OCI-LY1 (cell line): Measurements from ENCODE around the gene BIN1.

Experiments used
- H2AFZ ChIP-seq: fragments of 200-600 bp; sonication (generic), shearing (Covaris generic); 2 replicates; pipeline ENCODE4 v1.6.0; 2014; ENCODE audit warnings: antibody characterized with exemption, mild to moderate bottlenecking, low read length
- H3F3A ChIP-seq: fragments of 200-600 bp; sonication (generic), shearing (Covaris generic); 2 replicates; pipeline ENCODE4 v1.6.0; 2014; ENCODE audit warnings: mild to moderate bottlenecking, antibody characterized with exemption, low read length, moderate library complexity; ENCODE audit not compliant: insufficient read depth
- H3K27ac ChIP-seq: fragments of 200-600 bp; sonication (generic); 2 replicates; pipeline ENCODE4 v1.5.1; 2014; ENCODE audit warnings: low read length, mixed run types, mild to moderate bottlenecking, low read depth; ENCODE audit not compliant: poor library complexity, severe bottlenecking
- H3K27me3 ChIP-seq: fragments of 200-600 bp; sonication (generic); 2 replicates; pipeline ENCODE4 v1.6.0; 2014; ENCODE audit warnings: antibody characterized with exemption, mild to moderate bottlenecking, low read length, moderate library complexity; ENCODE audit not compliant: insufficient read depth
- H3K36me3 ChIP-seq: fragments of 200-600 bp; sonication (generic); 2 replicates; pipeline ENCODE4 v1.6.1; 2014; ENCODE audit warnings: mild to moderate bottlenecking, antibody characterized with exemption, low read length, moderate library complexity, mixed read lengths; ENCODE audit not compliant: insufficient read depth
- H3K4me1 ChIP-seq: fragments of 200-600 bp; sonication (generic); 2 replicates; pipeline ENCODE4 v1.5.1; 2014; ENCODE audit warnings: mild to moderate bottlenecking, low read length, moderate library complexity; ENCODE audit not compliant: insufficient read depth, severe bottlenecking
- H3K4me2 ChIP-seq: fragments of 200-600 bp; sonication (generic), shearing (Covaris generic); 2 replicates; pipeline ENCODE4 v1.6.1; 2014; ENCODE audit warnings: low read length
- H3K4me3 ChIP-seq: fragments of 200-600 bp; sonication (generic); 2 replicates; pipeline ENCODE4 v1.5.1; 2014; ENCODE audit warnings: low read length, low read depth, mild to moderate bottlenecking, mixed read lengths; ENCODE audit not compliant: poor library complexity, severe bottlenecking
- H3K79me2 ChIP-seq: fragments of 200-600 bp; shearing (Covaris generic); 2 replicates; pipeline ENCODE4 v1.6.1; 2016; ENCODE audit warnings: mixed run types, low read length, mixed read lengths; ENCODE audit not compliant: insufficient read depth
- H3K9ac ChIP-seq: fragments of 200-600 bp; sonication (generic), shearing (Covaris generic); 2 replicates; pipeline ENCODE4 v1.6.1; 2014; ENCODE audit warnings: mild to moderate bottlenecking, low read length, mixed read lengths
- H3K9me2 ChIP-seq: fragments of 200-600 bp; sonication (generic), shearing (Covaris generic); 2 replicates; pipeline ENCODE4 v1.6.1; 2014; ENCODE audit warnings: low read depth, mild to moderate bottlenecking, low read length, mixed read lengths
- H3K9me3 ChIP-seq: fragments of 200-600 bp; shearing (Covaris generic); 2 replicates; pipeline ENCODE4 v1.6.1; 2014; ENCODE audit warnings: low read length, mixed read lengths
- H4K20me1 ChIP-seq: fragments of 200-600 bp; sonication (generic), shearing (Covaris generic); 2 replicates; pipeline ENCODE4 v1.6.0; 2016; ENCODE audit warnings: mild to moderate bottlenecking, low read length; ENCODE audit not compliant: insufficient read depth
- CTCF ChIP-seq: fragments of 200-600 bp; sonication (generic), shearing (Covaris generic); IDR thresholded peaks from 2 replicates; pipeline ENCODE4 v1.5.1; 2017; ENCODE audit warnings: mild to moderate bottlenecking, antibody characterized with exemption, low read length, moderate library complexity, mixed read lengths
- EZH2 ChIP-seq: fragments of 200-600 bp; sonication (generic), shearing (Covaris generic); IDR thresholded peaks from 2 replicates; pipeline ENCODE4 v1.8.0; 2017; ENCODE audit warnings: borderline replicate concordance, mixed run types, mild to moderate bottlenecking, antibody characterized with exemption, low read length, moderate library complexity, mixed read lengths

The BIN1 gene

GRCh38 chr2:127052057-127052770 lies 54.7 kb downstream of the BIN1 start:
- H3K4me3 ChIP-seq, result no peak overlapping the region
- H4K20me1 ChIP-seq, result no peaks in the 10 kb centered on the region
- no peaks in the 10 kb centered on the region for H3K27me3 ChIP-seq
- H3K9ac ChIP-seq, result no peak overlapping the region
- TF ChIP-seq EZH2 (no peak), CTCF (no peak)
- H3K9me2 ChIP-seq, result no peaks in the 10 kb centered on the region
- no peaks in the 10 kb centered on the region for H3F3A ChIP-seq
- H3K27ac ChIP-seq, result no peak overlapping the region
- no peaks in the 10 kb centered on the region for H3K9me3 ChIP-seq
- no peaks in the 10 kb centered on the region for H3K36me3 ChIP-seq
- no peak overlapping the region for H3K4me2 ChIP-seq
- no peaks in the 10 kb centered on the region for H3K4me1 ChIP-seq
- H3K79me2 ChIP-seq, result no peaks in the 10 kb centered on the region
- H2AFZ ChIP-seq, result no peak overlapping the region

DNA sequence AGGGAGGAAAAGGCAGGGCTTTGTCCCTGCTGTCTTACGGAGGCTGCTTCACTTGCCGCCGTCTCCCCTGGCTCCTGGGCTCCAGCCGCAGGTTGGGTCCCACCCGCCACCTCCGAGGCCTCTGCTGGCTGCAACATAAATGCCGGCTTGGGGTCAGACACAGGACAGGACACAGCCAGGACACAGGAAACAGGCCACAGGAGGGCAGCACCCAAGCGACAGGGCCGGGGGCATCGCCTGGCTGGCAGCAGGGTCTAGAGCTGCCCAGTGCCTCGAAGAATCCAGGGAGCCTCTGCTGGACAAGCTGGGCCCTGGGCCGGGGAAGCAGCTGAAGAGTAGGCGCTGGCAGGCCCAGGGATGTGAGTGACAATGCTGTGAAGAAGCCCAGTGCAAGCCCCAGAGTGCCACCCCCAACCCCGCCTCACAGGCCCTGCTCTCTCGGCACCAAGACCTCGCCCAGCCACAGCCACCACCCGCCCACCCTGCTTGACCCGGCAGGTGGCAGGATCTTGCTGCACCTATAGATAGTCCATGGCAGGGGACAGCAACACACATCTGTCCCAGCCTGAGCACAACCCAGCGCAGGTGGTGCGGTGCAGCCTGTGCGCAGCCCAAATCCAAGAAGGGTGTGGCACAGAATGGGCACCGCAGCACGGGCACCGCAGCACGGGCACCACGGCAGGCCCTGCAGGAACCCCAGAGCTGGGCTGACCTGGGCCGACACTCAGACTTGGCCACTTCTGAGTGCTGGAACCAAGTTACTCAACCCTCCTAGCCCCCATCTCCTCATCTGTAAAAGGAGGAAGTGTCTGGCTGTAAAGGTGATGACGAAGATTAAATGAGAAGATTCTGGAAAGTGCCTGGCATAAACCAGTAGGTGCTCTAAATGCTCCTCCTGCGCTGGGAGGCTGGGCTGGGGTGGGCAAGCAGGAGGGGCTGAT lies 55.6 kb downstream of the BIN1 start:
- H3K27ac ChIP-seq, result no peak overlapping the region
- no peaks in the 10 kb centered on the region for H3K4me1 ChIP-seq
- H3K9ac ChIP-seq, result no peak overlapping the region
- H3K27me3 ChIP-seq, result no peaks in the 10 kb centered on the region
- no peak overlapping the region for H3K4me3 ChIP-seq
- no peaks in the 10 kb centered on the region for H3K36me3 ChIP-seq
- no peaks in the 10 kb centered on the region for H3K79me2 ChIP-seq
- no peaks in the 10 kb centered on the region for H3K9me2 ChIP-seq
- no peaks in the 10 kb centered on the region for H3F3A ChIP-seq
- no peak overlapping the region for H3K4me2 ChIP-seq
- no peaks in the 10 kb centered on the region for H3K9me3 ChIP-seq
- no peaks in the 10 kb centered on the region for H4K20me1 ChIP-seq
- no peak for TF ChIP-seq CTCF
- TF ChIP-seq EZH2, result no peak
- H2AFZ ChIP-seq, result no peak overlapping the region

GRCh38 chr2:127050803-127051115 lies 56.2 kb downstream of the BIN1 start:
- Histone ChIP-seq H2AFZ (no peak overlapping the region), H3F3A (no peaks in the 10 kb centered on the region), H3K36me3 (no peaks in the 10 kb centered on the region), H4K20me1 (no peaks in the 10 kb centered on the region), H3K4me1 (no peaks in the 10 kb centered on the region), H3K27me3 (no peaks in the 10 kb centered on the region), H3K4me3 (no peak overlapping the region), H3K27ac (no peak overlapping the region), H3K9me2 (no peaks in the 10 kb centered on the region), H3K4me2 (no peak overlapping the region), H3K79me2 (no peaks in the 10 kb centered on the region), H3K9me3 (no peaks in the 10 kb centered on the region), H3K9ac (no peak overlapping the region)
- TF ChIP-seq CTCF (no peak), EZH2 (no peak)
